ENCODE data around the gene TMTC2.

TMTC2 gene

DNA sequence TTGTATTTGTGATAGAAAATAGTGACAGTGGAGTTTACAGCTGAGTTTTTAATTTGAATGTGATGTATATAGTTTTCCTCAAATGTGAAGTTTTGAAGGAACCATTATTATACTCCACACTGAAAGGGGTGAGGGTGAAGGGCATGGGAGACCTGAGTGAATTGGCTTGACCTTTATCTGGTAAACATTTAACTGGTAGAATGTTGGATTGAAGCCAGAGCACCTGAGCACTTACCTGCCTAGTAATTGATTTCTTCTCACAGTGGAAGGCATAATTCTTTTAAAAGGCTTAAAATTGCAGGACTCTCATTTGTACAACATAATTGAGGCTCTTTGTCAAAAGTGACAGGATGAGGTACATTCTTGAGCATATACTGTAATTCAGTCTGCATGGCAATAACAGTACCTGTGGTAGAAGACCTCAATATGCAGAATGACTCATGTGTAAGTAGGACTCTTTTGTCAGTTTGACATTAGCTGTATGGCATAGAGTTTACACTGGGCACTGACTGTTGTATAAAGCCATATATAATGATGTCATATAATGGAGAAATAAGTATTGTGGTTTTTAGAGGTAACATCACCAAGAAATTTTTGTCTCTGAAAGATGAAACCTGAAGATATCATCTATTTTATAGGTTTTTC lies 309.6 kb downstream of the TMTC2 start:
- Histone ChIP-seq H3K27me3 (replicated peaks) (no peaks in the 10 kb centered on the region), H3K27ac (no peak overlapping the region), H3K36me3 (replicated peaks) (no peaks in the 10 kb centered on the region), H3K4me3 (ENCODE audit: low read depth, low read length) (no peak overlapping the region)
- TF ChIP-seq CTCF (IDR thresholded peaks at IDR 0.05; ENCODE audit: low read depth, low read length, missing control alignments): no peak
- DNase-seq: no peak
- in situ Hi-C loops (cut with HindIII; ENCODE audit: low pct_ligation_motif_present, low sequenced_read_pairs): no loop called here

GRCh38 chr12:82998509-82998908 lies 311.8 kb downstream of the TMTC2 start:
- no peak for TF ChIP-seq CTCF (IDR thresholded peaks at IDR 0.05; ENCODE audit: low read depth, low read length, missing control alignments)
- in situ Hi-C loops (cut with HindIII; ENCODE audit: low pct_ligation_motif_present, low sequenced_read_pairs): no loop called here
- H3K36me3 ChIP-seq (replicated peaks): no peaks in the 10 kb centered on the region
- DNase-seq: no peak
- no peak overlapping the region for H3K27ac ChIP-seq
- H3K27me3 ChIP-seq (replicated peaks): no peaks in the 10 kb centered on the region
- no peak overlapping the region for H3K4me3 ChIP-seq (ENCODE audit: low read depth, low read length)

GRCh38 chr12:83003026-83003425 lies 316.3 kb downstream of the TMTC2 start:
- in situ Hi-C loops (cut with HindIII; ENCODE audit: low pct_ligation_motif_present, low sequenced_read_pairs): no loop called here
- H3K27ac ChIP-seq: no peak overlapping the region

DNA sequence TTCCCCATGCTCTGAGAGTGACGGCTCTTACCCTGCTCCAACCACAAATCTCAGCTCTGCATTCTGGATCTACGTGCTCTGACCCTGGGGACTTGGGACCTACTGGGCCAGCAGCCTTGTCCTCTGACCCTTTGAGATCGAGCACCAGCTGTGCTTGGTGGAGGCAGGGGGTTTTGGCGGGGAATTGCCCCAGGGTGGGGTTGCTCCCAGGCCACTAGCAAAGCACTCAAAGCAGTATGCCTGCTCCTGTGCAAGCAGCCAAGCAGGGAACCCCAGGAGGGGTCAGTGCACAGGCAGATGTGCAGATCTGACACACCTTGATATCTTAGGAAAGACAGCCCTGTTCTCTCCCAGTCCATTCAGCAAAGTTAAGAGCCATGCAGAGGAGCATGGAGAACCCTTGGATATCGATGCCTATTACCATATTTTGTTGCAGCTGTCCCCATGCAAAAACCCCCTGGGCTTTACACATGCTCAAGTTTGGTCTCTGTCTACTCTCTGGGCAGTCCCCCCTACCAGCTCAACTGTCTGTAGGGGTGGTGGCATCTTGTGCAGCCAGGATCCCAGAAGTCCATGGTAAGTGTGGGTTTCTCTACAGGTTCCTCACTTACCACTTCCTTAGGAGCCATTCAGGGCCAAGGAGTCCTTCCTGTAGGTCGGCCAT lies 319.0 kb downstream of the TMTC2 start:
- DNase-seq: no peak
- Histone ChIP-seq H3K27me3 (replicated peaks) (no peaks in the 10 kb centered on the region), H3K4me3 (ENCODE audit: low read depth, low read length) (no peak overlapping the region), H3K36me3 (replicated peaks) (no peaks in the 10 kb centered on the region), H3K27ac (no peak overlapping the region)
- TF ChIP-seq CTCF (IDR thresholded peaks at IDR 0.05; ENCODE audit: low read depth, low read length, missing control alignments): no peak
- in situ Hi-C loops (cut with HindIII; ENCODE audit: low pct_ligation_motif_present, low sequenced_read_pairs): no loop called here

More at GRCh38 chr12:83003026-83003425, 316.3 kb downstream of the TMTC2 start:
- no peaks in the 10 kb centered on the region for H3K27me3 ChIP-seq (replicated peaks)
- DNase-seq: no peak
- TF ChIP-seq CTCF (IDR thresholded peaks at IDR 0.05; ENCODE audit: low read depth, low read length, missing control alignments): no peak
- no peaks in the 10 kb centered on the region for H3K36me3 ChIP-seq (replicated peaks)
- H3K4me3 ChIP-seq (ENCODE audit: low read depth, low read length): no peak overlapping the region

DNA sequence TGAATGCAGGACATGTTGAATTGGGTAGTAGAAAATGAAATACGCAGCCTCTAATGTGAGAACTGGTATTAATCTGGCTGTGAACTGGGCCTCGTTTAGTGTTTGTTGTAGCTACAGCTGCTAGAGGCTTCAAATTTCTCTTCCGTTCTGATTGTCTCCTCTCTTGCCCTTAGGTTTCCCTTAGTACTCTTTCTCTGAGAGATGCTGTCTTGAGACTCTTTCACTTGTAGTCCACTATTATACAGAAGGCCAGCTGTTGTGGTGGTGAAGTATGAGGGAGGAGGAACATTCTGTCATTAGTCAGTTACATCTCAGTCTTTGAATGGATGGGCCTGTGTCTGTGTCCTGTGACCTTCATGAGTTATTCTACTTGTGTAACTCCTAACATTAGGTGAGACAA lies 322.0 kb downstream of the TMTC2 start:
- in situ Hi-C loops (cut with HindIII; ENCODE audit: low pct_ligation_motif_present, low sequenced_read_pairs): no loop called here
- H3K4me3 ChIP-seq (ENCODE audit: low read depth, low read length): no peak overlapping the region
- no peak for DNase-seq
- no peaks in the 10 kb centered on the region for H3K27me3 ChIP-seq (replicated peaks)
- H3K27ac ChIP-seq: no peak overlapping the region
- H3K36me3 ChIP-seq (replicated peaks): no peaks in the 10 kb centered on the region
- TF ChIP-seq CTCF (IDR thresholded peaks at IDR 0.05; ENCODE audit: low read depth, low read length, missing control alignments): no peak
